ENCODE measurements around the gene SLCO4A1.

SLCO4A1 gene

DNA sequence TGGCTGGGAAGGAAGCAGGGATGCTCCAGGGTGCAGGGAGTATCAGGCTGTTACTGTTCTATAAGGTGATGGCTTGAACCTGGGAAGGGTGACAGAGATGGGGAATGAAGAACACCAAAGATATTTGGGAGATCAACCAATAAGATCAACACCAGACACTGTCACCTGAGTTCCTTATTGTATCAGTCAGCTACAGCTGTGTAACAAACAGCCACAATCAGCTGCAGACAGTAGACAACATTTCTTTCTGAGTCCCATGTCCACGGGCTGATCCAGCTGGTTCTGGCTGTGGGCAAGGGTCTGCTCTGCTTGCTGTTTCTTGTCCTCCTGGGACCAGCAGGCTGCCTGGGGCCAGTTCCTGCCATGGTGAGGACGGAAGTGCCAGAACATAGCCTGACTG, 31.3 kb upstream of the SLCO4A1 start:
- no peak for DNase-seq (ENCODE audit: low spot score)
- TF ChIP-seq, protein P1, sequence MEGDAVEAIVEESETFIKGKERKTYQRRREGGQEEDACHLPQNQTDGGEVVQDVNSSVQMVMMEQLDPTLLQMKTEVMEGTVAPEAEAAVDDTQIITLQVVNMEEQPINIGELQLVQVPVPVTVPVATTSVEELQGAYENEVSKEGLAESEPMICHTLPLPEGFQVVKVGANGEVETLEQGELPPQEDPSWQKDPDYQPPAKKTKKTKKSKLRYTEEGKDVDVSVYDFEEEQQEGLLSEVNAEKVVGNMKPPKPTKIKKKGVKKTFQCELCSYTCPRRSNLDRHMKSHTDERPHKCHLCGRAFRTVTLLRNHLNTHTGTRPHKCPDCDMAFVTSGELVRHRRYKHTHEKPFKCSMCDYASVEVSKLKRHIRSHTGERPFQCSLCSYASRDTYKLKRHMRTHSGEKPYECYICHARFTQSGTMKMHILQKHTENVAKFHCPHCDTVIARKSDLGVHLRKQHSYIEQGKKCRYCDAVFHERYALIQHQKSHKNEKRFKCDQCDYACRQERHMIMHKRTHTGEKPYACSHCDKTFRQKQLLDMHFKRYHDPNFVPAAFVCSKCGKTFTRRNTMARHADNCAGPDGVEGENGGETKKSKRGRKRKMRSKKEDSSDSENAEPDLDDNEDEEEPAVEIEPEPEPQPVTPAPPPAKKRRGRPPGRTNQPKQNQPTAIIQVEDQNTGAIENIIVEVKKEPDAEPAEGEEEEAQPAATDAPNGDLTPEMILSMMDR (IDR thresholded peaks at IDR 0.05; ENCODE audit: borderline replicate concordance, control extremely low read depth, extremely low read depth, insufficient read depth, missing control alignments) = no peak
- in situ Hi-C loops (cut with MboI; ENCODE audit: low sequenced_read_pairs, unreplicated experiment) = loop anchor here (10.0 kb wide), 1 partner anchor 106 kb away; no protein-coding TSS in a partner anchor

DNA sequence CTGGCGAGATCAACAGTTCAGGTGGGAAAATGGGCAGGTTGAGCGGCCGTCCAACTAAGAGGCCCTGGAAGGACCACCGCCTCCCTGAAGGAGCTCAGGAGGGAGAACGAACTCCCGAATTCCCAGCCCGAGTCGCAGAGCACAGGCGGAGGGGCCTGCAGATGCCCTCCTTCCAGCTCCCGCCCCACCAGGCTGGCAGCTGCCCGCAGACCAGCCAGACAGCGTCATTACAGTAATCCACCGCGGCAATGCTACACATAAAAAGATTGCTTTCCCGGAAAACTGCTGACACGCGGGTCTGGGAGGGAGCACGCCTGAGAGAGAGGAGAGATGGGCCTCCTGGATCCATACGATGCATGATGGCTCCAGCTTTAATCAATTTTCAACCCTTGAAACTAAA, 30.5 kb upstream of the SLCO4A1 start:
- TF ChIP-seq, protein P1 (IDR thresholded peaks at IDR 0.05; ENCODE audit: borderline replicate concordance, control extremely low read depth, extremely low read depth, insufficient read depth, missing control alignments) = no peak
- no peak for DNase-seq (ENCODE audit: low spot score)
- in situ Hi-C loops (cut with MboI; ENCODE audit: low sequenced_read_pairs, unreplicated experiment) = loop anchor here (10.0 kb wide), 1 partner anchor 107 kb away; no protein-coding TSS in a partner anchor

DNA sequence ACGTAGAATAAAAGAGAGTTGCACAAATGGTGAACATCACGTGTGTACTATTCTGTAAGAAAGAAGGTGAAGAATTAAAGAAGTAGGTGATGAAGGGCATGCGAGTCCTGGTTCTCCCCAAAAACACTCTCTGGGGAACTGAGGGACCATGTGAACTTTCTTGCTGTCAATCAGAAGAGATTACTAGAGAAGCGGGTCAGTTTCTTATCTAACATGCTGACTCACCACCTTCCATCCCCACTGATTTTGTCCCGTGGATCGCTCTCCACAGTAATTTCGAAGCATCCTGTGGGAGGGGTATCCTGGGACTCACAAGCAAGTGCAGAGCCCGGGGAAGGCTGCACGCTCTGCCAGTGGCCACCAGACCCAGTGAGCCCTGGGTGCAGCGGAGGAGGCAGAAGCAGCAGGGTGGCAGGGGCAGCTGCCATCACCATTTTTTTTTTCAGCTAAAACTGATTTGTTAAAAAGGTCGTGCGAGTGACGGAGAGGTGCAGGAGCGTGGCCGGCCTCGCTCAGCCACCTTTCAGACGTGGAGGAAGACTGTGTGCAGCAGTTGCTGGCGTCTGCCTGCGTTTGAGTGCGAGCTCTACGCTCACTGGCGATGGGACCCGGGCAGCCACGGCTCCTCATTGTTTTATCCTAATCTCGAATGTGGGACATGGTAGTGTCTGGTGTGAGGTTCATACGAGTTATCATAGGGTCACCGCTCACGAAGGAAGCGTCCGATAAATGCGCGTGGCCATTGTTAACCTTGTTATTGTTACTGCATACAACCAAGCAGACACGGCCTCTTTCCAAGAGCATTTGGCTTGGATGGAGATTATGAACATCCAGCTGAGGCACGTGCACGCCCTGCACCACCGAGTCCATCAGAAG, 28.0 kb upstream of the SLCO4A1 start:
- TF ChIP-seq, protein P1 (IDR thresholded peaks at IDR 0.05; ENCODE audit: borderline replicate concordance, control extremely low read depth, extremely low read depth, insufficient read depth, missing control alignments) = no peak
- in situ Hi-C loops (cut with MboI; ENCODE audit: low sequenced_read_pairs, unreplicated experiment) = loop anchor here (10.0 kb wide), 1 partner anchor 110 kb away; no protein-coding TSS in a partner anchor
- no peak for DNase-seq (ENCODE audit: low spot score)

DNA sequence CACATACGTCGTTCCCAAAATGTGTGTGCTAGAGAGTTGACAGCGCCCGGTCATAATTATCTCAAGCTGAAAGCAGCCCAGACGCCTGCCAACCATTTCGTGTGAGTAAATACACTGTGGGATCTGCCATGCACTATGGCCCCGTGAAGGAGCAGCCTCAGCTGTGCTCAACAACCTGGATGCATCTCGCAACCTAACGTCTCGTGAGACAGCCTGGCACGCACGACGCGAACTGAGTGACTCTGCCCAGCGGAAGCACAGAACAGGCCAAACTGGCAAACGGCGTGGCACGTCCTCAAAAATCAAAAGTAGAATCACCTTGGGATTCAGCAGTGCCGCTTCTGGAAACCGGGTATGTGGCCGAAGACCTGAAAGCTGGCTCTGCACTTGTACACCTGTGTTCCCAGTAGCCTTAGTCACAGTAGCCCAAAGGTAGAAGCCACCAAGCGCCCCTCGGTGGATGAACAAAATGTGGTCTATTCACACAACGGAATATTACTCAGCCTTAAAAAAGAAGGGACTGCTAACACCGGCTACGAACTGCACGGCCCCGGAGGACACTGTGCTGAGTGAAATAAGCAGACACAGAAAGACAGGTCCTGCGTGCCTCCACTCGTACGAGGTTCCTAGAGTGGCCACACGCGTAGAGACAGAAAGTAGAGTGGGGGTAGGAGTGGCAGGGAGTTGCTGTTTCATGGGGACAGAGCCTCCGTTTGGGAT, 27.2 kb upstream of the SLCO4A1 start:
- no peak for DNase-seq (ENCODE audit: low spot score)
- in situ Hi-C loops (cut with MboI; ENCODE audit: low sequenced_read_pairs, unreplicated experiment) = loop anchor here (10.0 kb wide), 1 partner anchor 110 kb away; no protein-coding TSS in a partner anchor
- TF ChIP-seq, protein P1 (IDR thresholded peaks at IDR 0.05; ENCODE audit: borderline replicate concordance, control extremely low read depth, extremely low read depth, insufficient read depth, missing control alignments) = no peak

DNA sequence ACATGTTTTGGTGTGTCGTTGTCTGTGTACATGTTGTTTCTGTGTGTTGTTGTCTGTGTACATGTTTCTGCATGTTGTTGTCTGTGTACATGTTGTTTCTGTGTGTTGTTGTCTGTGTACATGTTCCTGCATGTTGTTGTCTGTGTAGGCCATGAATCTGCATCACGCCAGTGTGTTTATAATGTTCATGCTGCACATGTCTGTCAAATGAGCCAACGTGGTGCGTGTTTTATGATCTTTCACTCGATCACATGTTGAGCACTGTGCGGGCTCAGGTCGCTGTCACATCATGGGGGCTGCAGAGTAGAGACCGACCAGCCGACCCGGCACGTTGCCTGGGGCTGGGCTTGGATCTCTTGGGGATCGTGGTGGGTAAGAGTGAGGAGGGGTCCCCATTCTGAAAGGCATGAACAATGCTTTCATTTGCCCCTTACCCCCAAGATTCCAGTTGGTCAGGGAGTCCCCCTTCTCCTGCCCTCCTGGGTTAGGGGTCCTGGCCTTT, 26.5 kb upstream of the SLCO4A1 start:
- TF ChIP-seq, protein P1 (IDR thresholded peaks at IDR 0.05; ENCODE audit: borderline replicate concordance, control extremely low read depth, extremely low read depth, insufficient read depth, missing control alignments) = no peak
- DNase-seq (ENCODE audit: low spot score) = no peak
- in situ Hi-C loops (cut with MboI; ENCODE audit: low sequenced_read_pairs, unreplicated experiment) = loop anchor here (10.0 kb wide), 1 partner anchor 111 kb away; no protein-coding TSS in a partner anchor

Measured in GM13976 (cell line).